ENCODE results near the gene CASK.

CASK gene

GRCh38 chrX:41923211-41923977 lies at the start of gene CASK:
CASK (minus strand) TSS chrX:41923554; CDS start chrX:41922988, 566 bp downstream.
- peak; percentile 92 to 94 for DNase-seq

- DNase-seq: no peak
Measured at GRCh38 chrX:41971346-41971745, 48.0 kb upstream of the CASK start.

GRCh38 chrX:41970419-41970818 lies 47.1 kb upstream of the CASK start:
- DNase-seq: no peak

GRCh38 chrX:41963348-41963747 lies 40.0 kb upstream of the CASK start:
- DNase-seq: no peak

- DNase-seq: no peak
Measured at GRCh38 chrX:41960142-41960541, 36.8 kb upstream of the CASK start.

- DNase-seq: no peak
Measured at GRCh38 chrX:41958861-41959260, 35.5 kb upstream of the CASK start.

- DNase-seq: no peak
Measured at GRCh38 chrX:41956027-41956426, 32.7 kb upstream of the CASK start.

GRCh38 chrX:41952102-41952501 lies 28.7 kb upstream of the CASK start:
- no peak for DNase-seq

- DNase-seq: no peak
Measured at GRCh38 chrX:41946989-41947612, 23.7 kb upstream of the CASK start.

GRCh38 chrX:41946235-41946634 lies 22.9 kb upstream of the CASK start:
- no peak for DNase-seq

- no peak for DNase-seq
Measured at GRCh38 chrX:41935832-41936231, 12.5 kb upstream of the CASK start.

- peak in 1 of 2 donors; percentile 35 for DNase-seq
Measured at GRCh38 chrX:41933546-41933945, 10.2 kb upstream of the CASK start.

- DNase-seq: no peak
Measured at GRCh38 chrX:41932885-41933284, 9.5 kb upstream of the CASK start.

- no peak for DNase-seq
Measured at GRCh38 chrX:41931591-41931990, 8.2 kb upstream of the CASK start.

GRCh38 chrX:41923978-41924683 lies 777 bp upstream of the CASK start:
- DNase-seq: peak; percentile 12 to 52

GRCh38 chrX:41922431-41923151 lies 763 bp downstream of the CASK start:
- peak in 1 of 2 donors; percentile 25 for DNase-seq

GRCh38 chrX:41921492-41922430 lies 1.6 kb downstream of the CASK start:
- DNase-seq: peak in 1 of 2 donors; percentile 42

- no peak for DNase-seq
Measured at GRCh38 chrX:41919870-41920269, 3.5 kb downstream of the CASK start.

GRCh38 chrX:41917517-41917916 lies 5.8 kb downstream of the CASK start:
- peak in 1 of 2 donors; percentile 23 for DNase-seq

GRCh38 chrX:41913476-41913875 lies 9.9 kb downstream of the CASK start:
- DNase-seq: no peak

GRCh38 chrX:41912923-41913322 lies 10.4 kb downstream of the CASK start:
- DNase-seq: no peak

- peak in 1 of 2 donors; percentile 56 for DNase-seq
Measured at GRCh38 chrX:41909068-41909467, 14.3 kb downstream of the CASK start.
